Right lung (tissue), 5 donors: ENCODE measurements around the gene CUEDC1. TPM values are rescaled to one million over a fixed set of nuclear protein-coding genes. Genes with fewer than 3 reads are reported as not detected.
"Not testable (repeated sequence)": the region's sequence is repeated elsewhere in the genome, so short reads cannot be mapped to it uniquely, and the experiment has no call there.

Experiments used
- DNase-seq, 2 donors: peaks; one replicate each; pipeline ENCODE4 v3.0.0-alpha.2; 2013
- polyA plus RNA-seq, 5 donors: library from polyadenylated mRNA; unstranded; fragments of 120-200 nt; gene quantifications; one replicate each; pipeline versions ENCODE4 v1.2.1 to v1.2.3, GENCODE V29; 2013; ENCODE audit warnings: inconsistent platforms in 1 of 5, low replicate concordance in 1 of 5; ENCODE audit not compliant: insufficient read length in 5 of 5, insufficient read depth in 1 of 5

Gene CUEDC1
- polyA plus RNA-seq, 5 donors = 35.9 to 51.1 (median 37.9) TPM

DNA sequence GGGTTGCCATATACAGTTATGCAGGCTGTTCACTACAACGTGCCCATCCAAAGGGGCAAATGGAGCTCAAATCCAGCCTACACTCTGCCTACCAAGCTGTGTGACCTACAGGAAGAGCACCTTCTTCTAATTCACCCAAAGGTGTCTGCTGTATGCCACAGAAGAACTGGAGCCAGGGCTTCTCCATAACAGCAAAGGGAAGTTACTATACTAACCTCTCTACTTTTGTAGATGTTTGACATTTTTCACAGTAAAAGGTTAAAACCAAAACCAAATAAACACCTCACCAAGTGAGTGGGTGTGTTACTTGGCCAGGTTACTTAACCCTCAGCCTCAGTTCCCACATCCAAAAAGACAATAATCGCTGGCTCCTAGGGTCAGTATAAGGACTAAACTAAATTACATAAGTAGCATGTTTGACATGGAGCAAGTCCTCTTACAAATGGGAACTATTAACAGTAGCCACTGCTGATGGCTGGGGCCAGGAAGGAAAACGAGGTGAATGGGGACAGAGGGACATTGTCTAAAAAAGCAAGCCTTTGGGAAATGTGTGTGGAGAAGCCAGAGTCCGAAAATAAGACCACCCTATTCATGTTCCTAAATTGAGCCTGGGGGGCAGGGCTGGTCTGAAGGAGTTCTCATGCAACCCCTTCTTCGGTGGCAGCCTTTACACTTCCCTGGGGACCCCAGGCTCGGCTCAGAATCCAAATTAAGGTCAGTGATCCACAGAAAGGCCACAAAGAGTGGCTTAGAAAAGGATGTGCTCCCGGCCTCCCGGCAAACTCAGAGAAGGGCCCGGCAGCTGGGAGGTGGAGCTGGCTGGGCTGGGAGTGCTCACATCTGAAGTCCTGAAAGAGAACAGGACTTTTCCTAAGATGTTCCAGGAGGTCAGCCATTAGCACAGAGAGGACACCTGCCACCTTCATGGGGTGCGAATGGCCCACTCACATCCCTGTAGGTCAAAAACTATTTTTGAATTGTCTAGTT, 13.5 kb downstream of the CUEDC1 start:
- no peak for DNase-seq

- no peak for DNase-seq
These were observed 14.4 kb downstream of the CUEDC1 start for GRCh38 chr17:57940653-57941329.

DNA sequence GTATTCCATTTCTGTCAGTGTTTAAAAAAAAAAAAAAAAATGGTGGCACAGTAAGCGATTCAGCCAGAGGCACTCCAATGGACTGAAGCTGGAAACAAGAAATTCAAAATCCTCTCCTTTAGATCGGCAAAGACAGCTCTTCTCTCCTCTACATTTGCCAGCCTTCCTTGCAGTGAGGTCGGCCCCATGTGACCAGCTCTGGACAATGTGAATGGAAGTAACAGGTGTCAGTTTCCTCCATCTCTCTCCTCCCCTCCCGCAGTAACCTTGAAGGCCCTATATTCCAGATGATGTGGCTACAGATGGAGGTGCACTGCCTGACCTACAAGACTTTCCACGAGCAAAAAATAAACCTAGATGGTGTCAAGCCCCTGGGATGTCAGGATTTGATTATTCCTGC, 15.0 kb downstream of the CUEDC1 start:
- DNase-seq = no peak

DNA sequence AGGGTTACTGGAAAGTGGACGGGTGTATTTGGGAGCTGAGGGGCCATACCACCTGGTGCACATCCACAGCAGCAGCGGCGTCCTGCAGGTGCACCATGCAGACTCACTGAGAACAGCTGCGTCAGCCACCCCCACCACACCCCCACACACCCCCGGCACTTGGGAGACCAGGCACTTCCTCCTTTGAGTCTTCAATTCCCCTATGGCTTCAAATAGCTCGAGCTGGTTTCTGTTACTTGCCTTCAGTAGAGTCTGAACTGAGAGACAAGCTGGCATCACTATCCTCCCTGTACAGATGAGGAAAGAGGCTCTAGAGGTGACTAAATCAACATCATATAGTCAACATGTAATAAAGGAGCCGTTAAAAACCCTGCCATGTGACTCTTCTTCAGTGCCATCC, 15.4 kb downstream of the CUEDC1 start:
- no peak for DNase-seq

GRCh38 chr17:57938061-57938502, 17.1 kb downstream of the CUEDC1 start:
- DNase-seq = no peak

GRCh38 chr17:57937492-57937891, 17.7 kb downstream of the CUEDC1 start:
- DNase-seq = no peak

DNA sequence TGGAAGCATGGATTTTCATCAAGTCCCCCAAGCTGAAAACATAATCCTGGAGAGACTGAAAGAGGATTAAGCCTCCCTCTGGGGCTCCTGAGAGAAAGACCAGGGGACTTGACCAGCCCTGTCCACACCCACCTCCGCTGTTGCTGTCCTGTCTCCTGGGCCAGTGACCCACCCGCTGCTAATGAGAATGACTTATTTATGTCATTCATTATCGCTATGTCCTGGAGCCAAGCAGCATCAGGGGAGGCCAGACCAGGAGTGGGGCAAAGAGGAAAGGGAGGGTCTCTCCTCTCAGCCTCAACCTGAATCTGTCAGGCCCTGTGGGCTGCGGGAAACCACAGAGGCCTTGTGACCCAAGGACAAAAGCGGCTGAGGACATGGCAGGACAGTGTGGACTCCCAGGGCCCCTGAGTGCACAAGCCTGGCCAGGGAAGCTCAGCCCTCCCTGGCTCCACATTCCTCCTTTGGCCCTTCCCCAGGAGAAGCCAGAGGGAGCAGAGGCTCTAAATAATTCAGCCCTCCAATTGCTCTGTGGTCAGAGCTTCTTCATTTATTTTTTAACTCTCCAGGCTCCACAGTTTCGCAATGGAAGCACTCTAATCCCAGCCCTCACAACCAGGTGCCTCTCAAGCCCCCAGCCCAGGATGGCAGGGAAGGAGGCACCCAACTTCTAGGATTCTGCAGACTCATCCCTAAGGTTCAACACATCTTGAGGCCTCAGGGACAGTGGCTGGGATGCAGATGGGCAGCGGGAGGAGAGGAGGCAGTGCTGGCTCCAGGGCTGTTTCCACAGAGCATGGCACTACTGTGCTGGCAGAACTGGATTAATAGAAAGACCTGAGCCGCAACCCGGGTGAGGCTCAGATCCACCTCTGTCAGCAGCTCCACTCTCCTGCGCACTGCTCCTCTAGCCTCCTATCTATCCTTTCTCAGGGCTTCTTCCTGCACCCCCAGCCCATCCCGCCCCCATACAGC, 19.1 kb downstream of the CUEDC1 start:
- DNase-seq = no peak

DNA sequence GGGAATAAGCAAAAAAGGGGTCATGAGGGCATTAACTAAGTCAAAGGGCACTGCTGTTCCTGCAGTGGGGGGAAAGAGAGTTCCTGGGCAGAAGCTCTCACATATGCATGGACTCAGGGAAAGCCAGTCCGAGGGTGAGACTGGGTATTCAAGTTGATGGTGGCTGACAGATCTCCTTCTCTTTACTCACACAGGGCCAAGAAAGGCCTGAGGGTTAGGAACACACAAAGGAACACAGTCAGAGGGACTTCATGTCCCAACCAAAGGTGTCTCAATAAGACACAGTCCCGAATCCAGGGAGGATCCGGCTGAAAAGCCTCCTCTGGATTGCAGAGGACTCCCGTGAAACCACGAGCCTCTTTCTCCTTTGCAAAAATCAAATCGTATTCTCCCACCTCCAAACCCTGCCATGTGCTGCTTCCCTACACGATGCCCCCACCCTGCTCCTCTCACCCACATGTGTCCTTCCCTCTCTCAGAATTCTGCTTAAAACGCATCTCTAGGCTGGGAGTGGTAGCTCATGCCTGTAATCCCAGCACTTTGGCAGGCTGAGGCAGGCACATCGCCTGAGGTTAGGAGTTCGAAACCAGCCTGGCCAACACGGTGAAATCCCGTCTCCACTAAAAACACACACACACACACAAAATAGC, 23.6 kb downstream of the CUEDC1 start:
- no peak for DNase-seq

GRCh38 chr17:57930239-57930638, 25.0 kb downstream of the CUEDC1 start:
- DNase-seq = no peak

DNA sequence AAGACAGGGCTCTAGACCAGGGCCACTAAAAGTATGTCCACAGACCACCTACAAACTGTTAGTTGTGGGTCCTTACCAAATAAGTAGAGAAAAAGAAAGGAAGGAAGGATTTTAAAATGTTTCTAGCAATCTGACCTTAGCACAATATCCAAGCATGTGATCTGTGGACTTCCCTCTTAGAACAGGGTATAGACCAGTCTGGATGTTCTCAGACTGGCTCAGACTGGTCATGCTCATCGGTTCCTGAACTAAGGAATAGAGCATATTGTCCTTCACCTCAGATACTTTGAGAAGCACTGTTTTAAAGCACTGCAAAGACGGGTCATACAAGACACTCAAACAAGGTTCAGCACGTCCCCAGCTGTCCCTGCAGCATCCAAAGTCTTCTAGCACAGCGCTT, 25.8 kb downstream of the CUEDC1 start:
- no peak for DNase-seq

- no peak for DNase-seq
These were observed 26.3 kb downstream of the CUEDC1 start for GRCh38 chr17:57928928-57929327.

- DNase-seq = no peak
These were observed 28.0 kb downstream of the CUEDC1 start for GRCh38 chr17:57927048-57927723.

DNA sequence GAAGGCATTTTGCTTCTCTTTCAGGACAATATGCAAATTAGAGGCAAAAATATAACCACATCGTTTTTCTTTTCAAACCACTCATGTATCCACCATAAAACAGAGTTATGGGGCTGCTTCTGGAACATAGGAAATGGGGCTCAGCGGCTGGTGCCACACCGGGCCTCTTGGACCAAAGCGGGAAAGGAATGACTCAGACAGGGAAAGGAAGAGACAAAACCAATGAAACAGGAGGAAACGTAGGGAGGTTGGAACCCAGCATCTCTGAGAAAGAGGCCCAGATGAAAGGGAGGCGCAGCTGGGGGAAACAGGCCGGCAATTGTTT, 28.5 kb downstream of the CUEDC1 start:
- no peak for DNase-seq

DNA sequence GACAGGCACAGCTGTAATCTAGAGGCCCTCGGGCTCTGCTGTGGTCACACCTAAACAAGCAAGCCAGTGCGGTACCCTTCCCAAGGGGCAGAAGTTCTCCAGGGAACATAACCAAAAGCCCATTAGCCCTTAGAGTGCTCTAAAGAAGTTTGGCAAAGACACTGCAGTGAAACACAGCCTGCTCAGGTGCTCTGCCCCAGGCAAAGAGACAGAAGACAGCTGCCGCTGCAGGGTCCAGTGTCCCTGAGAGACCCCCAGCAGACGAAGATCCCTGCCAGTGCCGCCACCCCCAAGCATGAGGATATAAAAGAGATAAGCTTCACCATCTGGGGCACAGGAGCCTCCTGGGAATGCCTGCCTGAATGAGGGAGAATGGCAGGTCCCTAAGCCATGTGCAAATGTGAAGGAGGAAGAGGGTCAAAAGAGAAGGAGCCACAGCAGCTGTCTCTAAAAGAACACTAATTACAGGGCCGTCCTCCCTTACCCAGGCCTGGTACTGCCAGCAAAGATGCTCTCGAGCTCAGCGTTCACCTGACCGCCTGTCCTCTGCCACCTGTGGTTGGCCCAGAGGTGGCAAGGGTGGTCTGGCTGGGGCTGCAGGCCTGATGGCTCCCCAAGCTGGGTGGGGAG, 29.7 kb downstream of the CUEDC1 start:
- no peak for DNase-seq

GRCh38 chr17:57924677-57925076, 30.5 kb downstream of the CUEDC1 start:
- peak in 1 of 2 donors; percentile 56 for DNase-seq

- no peak for DNase-seq
These were observed 31.9 kb downstream of the CUEDC1 start for GRCh38 chr17:57923182-57923872.

DNA sequence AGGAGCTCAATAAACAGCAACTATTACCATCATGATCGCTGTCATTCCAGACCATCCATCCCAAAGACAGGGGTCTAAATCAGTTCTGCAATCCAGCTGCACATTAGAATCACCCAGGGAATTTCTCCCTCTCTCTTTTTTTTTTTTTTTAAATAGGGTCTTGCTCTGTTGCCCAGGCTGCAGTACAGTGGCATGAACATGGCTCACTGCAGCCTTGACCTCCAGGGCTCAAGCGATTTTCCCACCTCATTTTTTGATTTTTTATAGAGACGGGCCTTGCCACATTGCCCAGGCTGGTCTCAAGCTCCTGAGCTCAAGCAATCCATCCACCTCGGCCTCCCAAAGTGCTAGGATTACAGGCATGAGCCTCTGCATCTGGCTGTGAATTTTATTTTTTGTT, 32.5 kb downstream of the CUEDC1 start:
- DNase-seq = not testable (repeated sequence)

- DNase-seq = no peak
These were observed 34.1 kb downstream of the CUEDC1 start for GRCh38 chr17:57920916-57921703.

DNA sequence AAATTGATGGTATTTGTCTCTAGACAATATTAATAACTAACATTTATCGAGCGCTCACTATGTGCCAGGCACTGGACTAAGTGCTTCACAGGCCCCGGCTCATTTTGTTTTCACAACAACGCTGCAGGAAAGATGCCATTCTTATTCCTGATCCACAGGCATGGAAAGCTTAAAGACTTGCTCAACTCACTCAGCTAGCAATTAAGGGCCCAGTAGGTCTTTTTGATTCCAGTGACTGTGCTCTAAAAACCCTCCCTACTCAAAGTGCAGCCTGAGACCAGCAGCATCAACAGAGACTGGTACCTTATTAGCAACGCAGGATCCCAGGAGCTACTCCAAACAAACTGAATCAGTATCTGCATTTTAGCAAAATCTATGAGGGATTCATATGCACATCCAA, 35.3 kb downstream of the CUEDC1 start:
- DNase-seq = no peak
